ENCODE measurements around the gene SPRED2. TPM values are rescaled to one million over a fixed set of nuclear protein-coding genes. Genes with fewer than 3 reads are reported as not detected.
A peak's percentile ranks its signal among the peaks of the same experiment; 100 is the strongest.

Gene SPRED2
- total RNA-seq, 4 donors from 2014 or later = 8.1 to 15.1 (median 9.1) TPM

- H3K9me3 ChIP-seq = no peaks in the 10 kb centered on the region
- TF ChIP-seq CTCF (IDR thresholded peaks at IDR 0.05) (no peak), POLR2A (IDR thresholded peaks at IDR 0.05) (no peak)
- peaks cover 8 to 55% (median 8%) of the 10 kb centered on the region in 3 donors for H3K36me3 ChIP-seq
- DNase-seq = no peak
- peak overlapping the region in 1 of 4 donors; percentile 68 for H3K27ac ChIP-seq
- intact Hi-C loops (cut with DNase I) = no loop called here
- 77 to 86% methylated on average over 6 of the region's 6 CpGs for WGBS, 2 donors
- peaks cover 3 to 33% (median 9%) of the 10 kb centered on the region in 3 donors for H3K4me1 ChIP-seq
- H3K27me3 ChIP-seq = no peaks in the 10 kb centered on the region
- no peak overlapping the region for H3K4me3 ChIP-seq
Measured at GRCh38 chr2:65311049-65311448, 121.3 kb downstream of the SPRED2 start.

- TF ChIP-seq POLR2A (IDR thresholded peaks at IDR 0.05) (no peak), CTCF (IDR thresholded peaks at IDR 0.05) (no peak)
- Histone ChIP-seq H3K9me3 (no peaks in the 10 kb centered on the region), H3K36me3 (peaks cover 8 to 45% (median 8%) of the 10 kb centered on the region in 3 donors), H3K27ac (peak overlapping the region in 3 of 4 donors; percentile 19 to 68 (median 60)), H3K27me3 (no peaks in the 10 kb centered on the region), H3K4me1 (peaks cover 0 to 19% (median 3%) of the 10 kb centered on the region in 3 donors), H3K4me3 (no peak overlapping the region)
- WGBS, 2 donors = 49 to 61% methylated on average over 5 to 7 of the region's 8 CpGs
- intact Hi-C loops (cut with DNase I) = no loop called here
- DNase-seq = no peak
Measured at GRCh38 chr2:65309699-65310098, 122.7 kb downstream of the SPRED2 start.

DNA sequence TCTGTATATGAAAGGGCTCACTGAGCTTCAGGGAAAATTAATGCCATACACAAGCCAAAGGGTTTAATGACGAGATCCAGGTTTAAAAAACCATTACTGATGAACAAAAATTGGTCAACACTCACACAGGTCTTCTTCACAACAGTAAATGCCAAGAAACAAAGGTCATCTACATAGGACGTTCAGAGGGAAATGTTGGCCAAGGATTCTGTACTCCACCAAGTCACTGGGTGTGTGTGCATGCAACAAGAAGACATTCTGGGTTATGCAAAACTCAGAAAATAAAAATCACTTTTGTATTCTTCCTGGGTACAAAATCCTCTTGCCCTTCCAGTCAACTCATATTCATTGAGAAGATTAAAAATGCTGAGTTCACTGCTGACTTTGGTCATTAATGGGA, 126.5 kb downstream of the SPRED2 start:
- H3K9me3 ChIP-seq = no peaks in the 10 kb centered on the region
- no peak for DNase-seq
- intact Hi-C loops (cut with DNase I) = no loop called here
- H3K27ac ChIP-seq = no peak overlapping the region
- WGBS, 2 donors = 77 to 85% methylated on average over 2 of the region's 2 CpGs
- no peaks in the 10 kb centered on the region for H3K27me3 ChIP-seq
- H3K4me1 ChIP-seq = peaks cover 4 to 35% (median 16%) of the 10 kb centered on the region in 3 donors
- H3K4me3 ChIP-seq = no peak overlapping the region
- no peak for TF ChIP-seq CTCF (IDR thresholded peaks at IDR 0.05)
- no peak for TF ChIP-seq POLR2A (IDR thresholded peaks at IDR 0.05)
- H3K36me3 ChIP-seq = peaks cover 0 to 8% (median 0%) of the 10 kb centered on the region in 3 donors

GRCh38 chr2:65300761-65301711, 131.4 kb downstream of the SPRED2 start:
- WGBS, 2 donors = 24 to 35% methylated on average over 18 to 19 of the region's 20 CpGs
- Histone ChIP-seq H3K27me3 (no peaks in the 10 kb centered on the region), H3K4me3 (peak overlapping the region in 2 of 4 donors; percentile 13 to 40), H3K9me3 (no peaks in the 10 kb centered on the region), H3K36me3 (no peaks in the 10 kb centered on the region), H3K27ac (peak overlapping the region; percentile 35 to 85 (median 58)), H3K4me1 (peaks cover 7 to 36% (median 22%) of the 10 kb centered on the region in 3 donors)
- TF ChIP-seq CTCF (IDR thresholded peaks at IDR 0.05) (no peak), POLR2A (IDR thresholded peaks at IDR 0.05) (no peak)
- DNase-seq = no peak
- intact Hi-C loops (cut with DNase I) = no loop called here

GRCh38 chr2:65300134-65300760, 132.2 kb downstream of the SPRED2 start:
- DNase-seq = no peak
- Histone ChIP-seq H3K36me3 (no peaks in the 10 kb centered on the region), H3K27ac (peak overlapping the region in 3 of 4 donors; percentile 40 to 85 (median 75)), H3K27me3 (peaks cover 0 to 2% (median 0%) of the 10 kb centered on the region in 4 donors), H3K4me1 (peaks cover 7 to 36% (median 22%) of the 10 kb centered on the region in 3 donors), H3K4me3 (peak overlapping the region in 1 of 4 donors; percentile 40), H3K9me3 (no peaks in the 10 kb centered on the region)
- TF ChIP-seq CTCF (IDR thresholded peaks at IDR 0.05) = no peak
- no peak for TF ChIP-seq POLR2A (IDR thresholded peaks at IDR 0.05)
- intact Hi-C loops (cut with DNase I) = no loop called here
- WGBS, 2 donors = 24 to 70% methylated on average over 3 to 4 of the region's 16 CpGs

All from esophagus squamous epithelium (tissue), 5 donors.